GM12878 (cell line): ENCODE data around the gene ABCC9. TPM values are rescaled to one million over a fixed set of nuclear protein-coding genes. Genes with fewer than 3 reads are reported as not detected.

ENCODE experiments used
- ATAC-seq: fragments of 200-7000 bp; cut with Tn5 transposase; 3 replicates; pipeline ENCODE4 v1.9.1; 2020; ENCODE audit warnings: mild to moderate bottlenecking, moderate library complexity
- BruUV-seq: library from RNA; stranded (reverse); fragments of 400-500 nt; replicated peaks from 2 replicates; lab custom pipeline; 2021; lab: Mats Ljungman, UMichigan
- CTCF ChIA-PET: fragments of 300-600 bp; sonication (Branson Sonifier 250); formaldehyde crosslinking; extraction: SDS; loops from one replicate; lab custom pipeline; 2021; ENCODE audit warnings: inconsistent platforms; lab: Yijun Ruan, JAX
- POLR2A ChIA-PET: fragments of 350-600 bp; formaldehyde crosslinking; extraction: SDS; loops from one replicate; lab custom pipeline; 2021; ENCODE audit warnings: inconsistent platforms; lab: Charles Lee
- RAD21 ChIA-PET: fragments of 300-600 bp; sonication (Branson Sonifier 250); formaldehyde crosslinking; loops from one replicate; lab custom pipeline; 2023; ENCODE audit warnings: antibody characterized with exemption; ENCODE audit not compliant: unreplicated experiment; lab: Charles Lee
- SMC1A ChIA-PET: fragments of 300-600 bp; sonication (Branson Sonifier 250); formaldehyde crosslinking; loops from one replicate; lab custom pipeline; 2023; ENCODE audit not compliant: unreplicated experiment, uncharacterized antibody; lab: Charles Lee
- DNase-seq: peaks from one replicate; pipeline ENCODE4 v3.0.0-alpha.2; 2011; ENCODE audit warnings: low read depth, low spot score
- FAIRE-seq: peaks from 3 replicates; lab custom pipeline; 2011; peaks lifted over from hg19 to GRCh38; lab: Jason Lieb, UNC
- H2AFZ ChIP-seq: 2 replicates; pipeline ENCODE4 v1.6.0; 2011; ENCODE audit warnings: low read depth, low read length, control low read depth; ENCODE audit not compliant: control insufficient read depth
- H3K27ac ChIP-seq: 2 replicates; pipeline ENCODE4 v1.5.1; 2011; ENCODE audit warnings: control low read depth; ENCODE audit not compliant: control insufficient read depth, insufficient read depth
- H3K27me3 ChIP-seq, 2 experiments: replicated peaks in 1 of 2; 2 replicates each; pipeline versions ENCODE4 v1.6.0 to v1.6.1; 2011; ENCODE audit warnings: low read length in 1 of 2; ENCODE audit not compliant: control insufficient read depth in 2 of 2, insufficient read depth in 2 of 2
- H3K36me3 ChIP-seq, 2 experiments: 2 replicates each; pipeline ENCODE4 v1.5.1; 2011; ENCODE audit warnings: low read length in 1 of 2; ENCODE audit not compliant: control insufficient read depth in 2 of 2, insufficient read depth in 2 of 2
- H3K4me1 ChIP-seq: 2 replicates; pipeline ENCODE4 v1.6.1; 2011; ENCODE audit warnings: mild to moderate bottlenecking, low read length, moderate library complexity, mixed read lengths; ENCODE audit not compliant: control insufficient read depth, insufficient read depth
- H3K4me2 ChIP-seq: 2 replicates; pipeline ENCODE4 v1.6.0; 2011; ENCODE audit warnings: control low read depth; ENCODE audit not compliant: control insufficient read depth, insufficient read depth
- H3K4me3 ChIP-seq: fragments of 200-600 bp; sonication (generic); 2 replicates; pipeline ENCODE4 v1.5.1; 2016
- H3K79me2 ChIP-seq: 2 replicates; pipeline ENCODE4 v1.6.0; 2011; ENCODE audit warnings: low read length; ENCODE audit not compliant: control insufficient read depth, insufficient read depth
- H3K9ac ChIP-seq: 2 replicates; pipeline ENCODE4 v1.8.0; 2011; ENCODE audit warnings: low read length, control low read depth, mixed read lengths; ENCODE audit not compliant: control insufficient read depth, insufficient read depth
- H3K9me3 ChIP-seq: replicated peaks from 3 replicates; pipeline ENCODE4 v1.5.1; 2011; ENCODE audit warnings: mild to moderate bottlenecking, low read length; ENCODE audit not compliant: control insufficient read depth, insufficient read depth
- H4K20me1 ChIP-seq: 2 replicates; pipeline ENCODE4 v1.6.0; 2011; ENCODE audit not compliant: control insufficient read depth, insufficient read depth
- FOXM1 ChIP-seq: IDR thresholded peaks from 2 replicates; pipeline ENCODE4 v1.6.1; 2012; ENCODE audit warnings: low read depth, mild to moderate bottlenecking, inconsistent platforms, low read length, moderate library complexity
- POLR2AphosphoS2 ChIP-seq: IDR thresholded peaks from 2 replicates; pipeline ENCODE4 v1.6.1; 2011; ENCODE audit warnings: low read depth, mild to moderate bottlenecking, low read length, improper control_type of control experiment, moderate library complexity
- POU2F2 ChIP-seq: IDR thresholded peaks from 3 replicates; pipeline ENCODE4 v1.6.1; 2011; ENCODE audit warnings: low read depth, mild to moderate bottlenecking, low read length, borderline replicate concordance
- RB1 ChIP-seq: fragments of 450-650 bp; formaldehyde crosslinking; IDR thresholded peaks from 2 replicates; pipeline ENCODE4 v1.6.1; 2017; ENCODE audit warnings: mild to moderate bottlenecking, borderline replicate concordance
- SMAD5 ChIP-seq: IDR thresholded peaks from 2 replicates; pipeline ENCODE4 v1.6.1; 2016; ENCODE audit warnings: antibody characterized with exemption, low read depth
- WRNIP1 ChIP-seq: IDR thresholded peaks from 2 replicates; pipeline ENCODE4 v1.6.1; 2011; ENCODE audit warnings: low read depth, low read length, improper control_type of control experiment, borderline replicate concordance
- WGBS: methylation state at CpG from one replicate; pipeline ENCODE4 v1.1.6; 2016; ENCODE audit warnings: low lambda C conversion rate; ENCODE audit not compliant: insufficient replicate concordance, insufficient coverage; ENCODE audit errors: missing lambda C conversion rate; 5-methylcytosine and 5-hydroxymethylcytosine counted together
- in situ Hi-C: fragments of 300-500 bp; cut with MboI; formaldehyde crosslinking; loops from 9 replicates; pipeline ENCODE4 v1.14.3; 2018; ENCODE audit warnings: mixed read lengths
- intact Hi-C: fragments of 100-400 bp; cut with micrococcal nuclease; formaldehyde crosslinking; loops from one replicate; pipeline ENCODE4 v1.14.2; 2022; ENCODE audit not compliant: unreplicated experiment
- polyA plus RNA-seq, 11 experiments: library from polyadenylated mRNA; depleted of rRNA in 4 of 11; unstranded in 6 of 11; stranded (reverse) in 5 of 11; fragments of >200 nt; fragmentation: Nextera tagmentation in 4 of 11; fragmentation: Illumina TruSeq in 1 of 11; extraction: Ambion mirVana in 4 of 11; extraction: Trizol in 1 of 11; gene quantifications; 1 replicate in 1 of 11; 2 replicates in 10 of 11; pipeline versions ENCODE4 v1.2.1 to v1.2.3, GENCODE V29; 2011 to 2016; ENCODE audit warnings: inconsistent platforms in 2 of 11, missing spikeins in 2 of 11, low read depth in 1 of 11
- total RNA-seq, 4 experiments: library from RNA; depleted of rRNA in 3 of 4; stranded (reverse); fragments of >200 nt in 3 of 4; fragmentation: Illumina TruSeq in 1 of 4; extraction: Trizol in 1 of 4; gene quantifications; 2 replicates each; pipeline versions ENCODE4 v1.2.1 to v1.2.3, GENCODE V29; 2013 to 2021
- TF ChIP-seq, protein P1 (sequence below): fragments of 150-350 bp; IDR thresholded peaks from 2 replicates; pipeline ENCODE4 v1.6.1; 2016; ENCODE audit warnings: low read depth, low read length
- TF ChIP-seq, protein P2 (sequence below): fragments of 450-650 bp; IDR thresholded peaks from 2 replicates; pipeline ENCODE4 v1.6.1; 2018; ENCODE audit warnings: mild to moderate bottlenecking, low read depth, moderate library complexity; ENCODE audit not compliant: partially characterized antibody
- TF ChIP-seq, protein P3 (sequence below), 3 experiments: IDR thresholded peaks in 2 of 3; conservative IDR thresholded peaks in 1 of 3; 2 replicates each; pipeline ENCODE4 v1.5.1; 2011; ENCODE audit warnings: low read depth in 3 of 3, low read length in 3 of 3, mild to moderate bottlenecking in 3 of 3, control low read depth in 2 of 3, moderate library complexity in 2 of 3, inconsistent platforms in 1 of 3, mixed read lengths in 1 of 3; ENCODE audit not compliant: control insufficient read depth in 2 of 3, insufficient read depth in 1 of 3; ENCODE audit errors: extremely low read depth in 1 of 3

The ABCC9 gene
- total and polyA plus RNA-seq, 10 of the 15 experiments (the other 5 are each of a cell fraction or from before 2014, with no cell fraction given) = under 0.01 to 0.10 (median 0.04) TPM; not detected in 2

DNA sequence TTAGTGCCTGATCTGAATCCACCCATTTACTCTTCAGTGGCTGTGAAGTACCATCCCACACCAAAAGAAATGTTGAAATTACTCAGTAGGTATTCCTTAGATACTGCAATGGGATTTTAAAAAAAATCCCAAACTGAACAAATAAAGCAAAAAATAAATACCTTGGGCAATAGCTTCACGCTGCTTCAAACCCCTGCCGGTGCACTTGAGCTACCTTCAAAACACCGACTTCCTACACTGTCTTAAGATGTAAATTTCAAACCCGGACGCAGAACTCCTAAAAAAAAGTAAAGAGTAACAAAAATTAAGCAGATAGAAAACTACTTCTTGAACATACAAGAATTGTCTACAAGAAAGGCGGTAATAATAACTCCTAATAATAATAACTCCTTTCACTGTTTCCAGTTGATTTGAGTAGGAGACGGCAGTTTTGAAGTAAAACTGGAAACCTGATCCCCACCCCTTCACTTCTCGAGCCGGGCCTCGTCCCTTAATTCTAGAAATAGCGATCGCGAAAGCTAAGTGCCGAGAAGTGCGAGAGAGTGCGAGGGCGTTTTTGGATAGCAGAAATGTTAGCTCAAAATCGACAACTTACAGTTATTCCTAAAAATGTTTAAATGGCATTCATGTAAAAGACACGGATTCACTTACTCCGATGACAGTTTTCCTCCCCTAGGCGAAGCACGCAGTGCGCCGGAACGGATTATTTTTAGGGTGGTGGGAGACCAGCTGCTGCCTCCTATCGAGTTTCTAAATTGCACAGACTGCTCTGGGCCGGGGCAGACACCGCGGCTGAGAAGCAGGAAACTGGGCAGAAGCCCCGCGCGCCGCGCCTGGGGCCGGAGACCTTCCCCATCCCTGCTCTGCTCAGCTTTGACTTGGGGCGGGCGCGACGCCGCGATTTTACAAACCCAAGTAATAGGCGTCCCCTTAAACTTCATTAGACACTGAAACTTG is at the start of gene ABCC9 (continued):
- TF ChIP-seq, protein P1, sequence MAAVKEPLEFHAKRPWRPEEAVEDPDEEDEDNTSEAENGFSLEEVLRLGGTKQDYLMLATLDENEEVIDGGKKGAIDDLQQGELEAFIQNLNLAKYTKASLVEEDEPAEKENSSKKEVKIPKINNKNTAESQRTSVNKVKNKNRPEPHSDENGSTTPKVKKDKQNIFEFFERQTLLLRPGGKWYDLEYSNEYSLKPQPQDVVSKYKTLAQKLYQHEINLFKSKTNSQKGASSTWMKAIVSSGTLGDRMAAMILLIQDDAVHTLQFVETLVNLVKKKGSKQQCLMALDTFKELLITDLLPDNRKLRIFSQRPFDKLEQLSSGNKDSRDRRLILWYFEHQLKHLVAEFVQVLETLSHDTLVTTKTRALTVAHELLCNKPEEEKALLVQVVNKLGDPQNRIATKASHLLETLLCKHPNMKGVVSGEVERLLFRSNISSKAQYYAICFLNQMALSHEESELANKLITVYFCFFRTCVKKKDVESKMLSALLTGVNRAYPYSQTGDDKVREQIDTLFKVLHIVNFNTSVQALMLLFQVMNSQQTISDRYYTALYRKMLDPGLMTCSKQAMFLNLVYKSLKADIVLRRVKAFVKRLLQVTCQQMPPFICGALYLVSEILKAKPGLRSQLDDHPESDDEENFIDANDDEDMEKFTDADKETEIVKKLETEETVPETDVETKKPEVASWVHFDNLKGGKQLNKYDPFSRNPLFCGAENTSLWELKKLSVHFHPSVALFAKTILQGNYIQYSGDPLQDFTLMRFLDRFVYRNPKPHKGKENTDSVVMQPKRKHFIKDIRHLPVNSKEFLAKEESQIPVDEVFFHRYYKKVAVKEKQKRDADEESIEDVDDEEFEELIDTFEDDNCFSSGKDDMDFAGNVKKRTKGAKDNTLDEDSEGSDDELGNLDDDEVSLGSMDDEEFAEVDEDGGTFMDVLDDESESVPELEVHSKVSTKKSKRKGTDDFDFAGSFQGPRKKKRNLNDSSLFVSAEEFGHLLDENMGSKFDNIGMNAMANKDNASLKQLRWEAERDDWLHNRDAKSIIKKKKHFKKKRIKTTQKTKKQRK = no peak
- no peak for TF ChIP-seq POU2F2
- TF ChIP-seq POLR2AphosphoS2 = no peak
- no peak for TF ChIP-seq WRNIP1
- no peak for TF ChIP-seq RB1

DNA sequence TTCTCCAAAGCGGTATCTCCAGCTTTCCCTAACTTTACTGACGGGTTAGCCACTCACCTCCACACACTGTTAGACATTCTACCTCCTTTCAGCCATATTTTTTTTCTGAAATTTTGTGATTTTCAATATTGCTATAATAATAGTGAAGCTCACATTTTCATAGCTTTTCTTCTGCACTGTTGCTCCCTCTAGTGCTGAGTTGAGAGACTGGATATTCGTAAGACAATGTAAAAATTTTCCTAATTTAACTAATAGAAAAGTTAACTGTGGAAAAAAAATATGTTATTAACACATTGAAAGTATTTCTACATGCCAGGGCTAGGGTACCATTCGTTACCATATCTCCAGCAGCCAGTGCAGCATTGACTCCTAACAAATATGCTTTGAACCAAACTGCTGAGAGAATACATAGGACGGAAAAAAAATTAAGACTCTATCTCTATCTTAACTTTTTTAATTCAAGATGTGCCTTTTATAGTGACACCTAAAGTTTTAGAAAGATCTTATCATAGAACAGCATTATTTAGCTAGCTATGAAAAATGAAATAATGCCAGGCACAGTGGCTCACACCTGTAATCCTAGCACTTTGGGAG is 48.7 kb upstream of the ABCC9 start:
- BruUV-seq = no TSS peak
- ATAC-seq (no peak), FAIRE-seq (no peak), DNase-seq (no peak)
- no peak overlapping the region for H3K27ac ChIP-seq
- no peaks in the 10 kb centered on the region for H3K79me2 ChIP-seq
- H3K4me1 ChIP-seq = no peaks in the 10 kb centered on the region
- intact Hi-C loops = loop anchor here (2.0 kb wide), 1 partner anchor 291 kb away; no protein-coding TSS in a partner anchor
- RAD21 ChIA-PET = interaction anchor here (1.0 to 2.4 kb wide), 3 partner anchors 29 to 293 kb away, joined by 7 to 30 read pairs (median 8); no protein-coding TSS in a partner anchor
- no peaks in the 10 kb centered on the region for H3K36me3 ChIP-seq
- no peak overlapping the region for H3K4me3 ChIP-seq
- H3K27me3 ChIP-seq = no peaks in the 10 kb centered on the region
- CTCF ChIA-PET = interaction anchor here (0.5 to 2.9 kb wide), 14 partner anchors 8 to 741 kb away, joined by 3 to 56 read pairs (median 4); no protein-coding TSS in a partner anchor
- no peak overlapping the region for H2AFZ ChIP-seq
- WGBS = 37% methylated on average over 5 of the region's 5 CpGs
- SMC1A ChIA-PET = interaction anchor here (1.0 to 5.6 kb wide), 5 partner anchors 8 to 292 kb away, joined by 3 to 41 read pairs (median 3); no protein-coding TSS in a partner anchor
- POLR2A ChIA-PET = no interaction called here
- no peak overlapping the region for H3K4me2 ChIP-seq
- no peak overlapping the region for H3K9ac ChIP-seq
- no peaks in the 10 kb centered on the region for H3K9me3 ChIP-seq
- no peaks in the 10 kb centered on the region for H4K20me1 ChIP-seq
- in situ Hi-C loops = loop anchor here (10.0 kb wide), 1 partner anchor 285 kb away; no protein-coding TSS in a partner anchor
- TF ChIP-seq, protein P2, sequence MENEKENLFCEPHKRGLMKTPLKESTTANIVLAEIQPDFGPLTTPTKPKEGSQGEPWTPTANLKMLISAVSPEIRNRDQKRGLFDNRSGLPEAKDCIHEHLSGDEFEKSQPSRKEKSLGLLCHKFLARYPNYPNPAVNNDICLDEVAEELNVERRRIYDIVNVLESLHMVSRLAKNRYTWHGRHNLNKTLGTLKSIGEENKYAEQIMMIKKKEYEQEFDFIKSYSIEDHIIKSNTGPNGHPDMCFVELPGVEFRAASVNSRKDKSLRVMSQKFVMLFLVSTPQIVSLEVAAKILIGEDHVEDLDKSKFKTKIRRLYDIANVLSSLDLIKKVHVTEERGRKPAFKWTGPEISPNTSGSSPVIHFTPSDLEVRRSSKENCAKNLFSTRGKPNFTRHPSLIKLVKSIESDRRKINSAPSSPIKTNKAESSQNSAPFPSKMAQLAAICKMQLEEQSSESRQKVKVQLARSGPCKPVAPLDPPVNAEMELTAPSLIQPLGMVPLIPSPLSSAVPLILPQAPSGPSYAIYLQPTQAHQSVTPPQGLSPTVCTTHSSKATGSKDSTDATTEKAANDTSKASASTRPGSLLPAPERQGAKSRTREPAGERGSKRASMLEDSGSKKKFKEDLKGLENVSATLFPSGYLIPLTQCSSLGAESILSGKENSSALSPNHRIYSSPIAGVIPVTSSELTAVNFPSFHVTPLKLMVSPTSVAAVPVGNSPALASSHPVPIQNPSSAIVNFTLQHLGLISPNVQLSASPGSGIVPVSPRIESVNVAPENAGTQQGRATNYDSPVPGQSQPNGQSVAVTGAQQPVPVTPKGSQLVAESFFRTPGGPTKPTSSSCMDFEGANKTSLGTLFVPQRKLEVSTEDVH = no peak
- TF ChIP-seq, protein P3, sequence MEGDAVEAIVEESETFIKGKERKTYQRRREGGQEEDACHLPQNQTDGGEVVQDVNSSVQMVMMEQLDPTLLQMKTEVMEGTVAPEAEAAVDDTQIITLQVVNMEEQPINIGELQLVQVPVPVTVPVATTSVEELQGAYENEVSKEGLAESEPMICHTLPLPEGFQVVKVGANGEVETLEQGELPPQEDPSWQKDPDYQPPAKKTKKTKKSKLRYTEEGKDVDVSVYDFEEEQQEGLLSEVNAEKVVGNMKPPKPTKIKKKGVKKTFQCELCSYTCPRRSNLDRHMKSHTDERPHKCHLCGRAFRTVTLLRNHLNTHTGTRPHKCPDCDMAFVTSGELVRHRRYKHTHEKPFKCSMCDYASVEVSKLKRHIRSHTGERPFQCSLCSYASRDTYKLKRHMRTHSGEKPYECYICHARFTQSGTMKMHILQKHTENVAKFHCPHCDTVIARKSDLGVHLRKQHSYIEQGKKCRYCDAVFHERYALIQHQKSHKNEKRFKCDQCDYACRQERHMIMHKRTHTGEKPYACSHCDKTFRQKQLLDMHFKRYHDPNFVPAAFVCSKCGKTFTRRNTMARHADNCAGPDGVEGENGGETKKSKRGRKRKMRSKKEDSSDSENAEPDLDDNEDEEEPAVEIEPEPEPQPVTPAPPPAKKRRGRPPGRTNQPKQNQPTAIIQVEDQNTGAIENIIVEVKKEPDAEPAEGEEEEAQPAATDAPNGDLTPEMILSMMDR (IDR thresholded peaks at IDR 0.05 in 2 of 3, conservative IDR thresholded peaks at IDR 0.05 in 1 of 3; ENCODE audit: control insufficient read depth in 2 of 3, extremely low read depth in 1 of 3, insufficient read depth in 1 of 3, low read depth in 3 of 3, low read length in 3 of 3) = peak; percentile 26 to 40 (median 30); a peak in 3 of 6 replicates
- no peak for TF ChIP-seq FOXM1
- TF ChIP-seq SMAD5 = no peak
